Lower lobe of right lung (tissue), 2 donors: Measurements from ENCODE around the gene NR2C1. TPM values are rescaled to one million over a fixed set of nuclear protein-coding genes. Genes with fewer than 3 reads are reported as not detected.

ENCODE experiments used
- ATAC-seq, 2 donors: fragments of 200-7000 bp; cut with Tn5 transposase; one replicate each; pipeline ENCODE4 v1.9.1; 2020 to 2022; ENCODE audit warnings: mild to moderate bottlenecking in 2 of 2, moderate library complexity in 2 of 2
- DNase-seq: peaks from one replicate; pipeline ENCODE4 v3.0.0-alpha.2; 2020
- H3K27ac ChIP-seq: fragments of 200-600 bp; one replicate; pipeline ENCODE4 v1.8.0; 2022
- H3K27me3 ChIP-seq: fragments of 200-600 bp; one replicate; pipeline ENCODE4 v1.8.0; 2022; ENCODE audit warnings: low read depth
- H3K36me3 ChIP-seq: fragments of 200-600 bp; one replicate; pipeline ENCODE4 v1.8.0; 2022; ENCODE audit warnings: mild to moderate bottlenecking
- H3K4me1 ChIP-seq: fragments of 200-600 bp; one replicate; pipeline ENCODE4 v1.8.0; 2022
- H3K4me3 ChIP-seq: fragments of 200-600 bp; one replicate; pipeline ENCODE4 v1.8.0; 2022; ENCODE audit warnings: mild to moderate bottlenecking
- H3K9me3 ChIP-seq: fragments of 200-600 bp; one replicate; pipeline ENCODE4 v1.8.0; 2022
- CTCF ChIP-seq: fragments of 200-600 bp; IDR thresholded peaks from one replicate; pipeline ENCODE4 v1.8.0; 2022; ENCODE audit warnings: antibody characterized with exemption, mild to moderate bottlenecking
- intact Hi-C: fragments of 100-400 bp; cut with DNase I; formaldehyde crosslinking; loops from one replicate; pipeline ENCODE4 v1.11.0; 2022
- total RNA-seq: library from RNA; stranded (reverse); fragmentation: NEBNext Ultra II Directional; extraction: Animal tissue kit (Norgen Biotek cat#: 25700); gene quantifications from one replicate; pipeline ENCODE4 v1.2.1, GENCODE V29; 2021
- donor health status: DM: no; HTN: yes; CAD: no; lungs with severe emphysema.

NR2C1 gene
- total RNA-seq, 1 donor from 2014 or later: 38.2 TPM

GRCh38 chr12:95003213-95003920, 70.1 kb downstream of the NR2C1 start, which contains the start of gene NDUFA12:
TSS of gene NDUFA12 (minus strand) at chr12:95003697. CDS start at chr12:95003680, 17 bp downstream.
- Histone ChIP-seq H3K9me3 (peaks cover 10% of the 10 kb centered on the region), H3K27me3 (no peaks in the 10 kb centered on the region), H3K4me1 (peaks cover 41% of the 10 kb centered on the region), H3K27ac (peak within 1 kb of the TSS; percentile 88), H3K36me3 (peaks cover 13% of the 10 kb centered on the region), H3K4me3 (peak within 1 kb of the TSS; percentile 84)
- intact Hi-C loops: no loop called here
- peak; percentile 99 to 100 for ATAC-seq
- no peak for TF ChIP-seq CTCF
- DNase-seq: peak; percentile 97

- intact Hi-C loops: no loop called here
- H3K4me1 ChIP-seq: peaks cover 41% of the 10 kb centered on the region
- ATAC-seq (no peak), DNase-seq (no peak)
- TF ChIP-seq CTCF: no peak
- peak overlapping the region; percentile 88 for H3K27ac ChIP-seq
- H3K4me3 ChIP-seq: peak overlapping the region; percentile 84
- no peaks in the 10 kb centered on the region for H3K27me3 ChIP-seq
- H3K9me3 ChIP-seq: peaks cover 4% of the 10 kb centered on the region
- peaks cover 13% of the 10 kb centered on the region for H3K36me3 ChIP-seq
Measured at GRCh38 chr12:95002754-95003153, 70.7 kb downstream of the NR2C1 start.

GRCh38 chr12:94998326-94998725, 75.1 kb downstream of the NR2C1 start:
- no peak for DNase-seq
- TF ChIP-seq CTCF: no peak
- no peak for ATAC-seq
- Histone ChIP-seq H3K27ac (no peak overlapping the region), H3K9me3 (no peaks in the 10 kb centered on the region), H3K4me3 (no peak overlapping the region), H3K36me3 (peaks cover 35% of the 10 kb centered on the region), H3K27me3 (no peaks in the 10 kb centered on the region), H3K4me1 (peaks cover 29% of the 10 kb centered on the region)
- intact Hi-C loops: no loop called here

- H3K27ac ChIP-seq: no peak overlapping the region
- no peaks in the 10 kb centered on the region for H3K9me3 ChIP-seq
- no peak for TF ChIP-seq CTCF
- H3K4me3 ChIP-seq: no peak overlapping the region
- DNase-seq (no peak), ATAC-seq (no peak)
- H3K36me3 ChIP-seq: peaks cover 41% of the 10 kb centered on the region
- no peaks in the 10 kb centered on the region for H3K27me3 ChIP-seq
- H3K4me1 ChIP-seq: peaks cover 27% of the 10 kb centered on the region
- intact Hi-C loops: no loop called here
Measured at GRCh38 chr12:94997726-94998125, 75.7 kb downstream of the NR2C1 start.

- Histone ChIP-seq H3K36me3 (peaks cover 48% of the 10 kb centered on the region), H3K27ac (no peak overlapping the region), H3K4me3 (no peak overlapping the region), H3K4me1 (peaks cover 22% of the 10 kb centered on the region), H3K9me3 (no peaks in the 10 kb centered on the region), H3K27me3 (no peaks in the 10 kb centered on the region)
- DNase-seq (no peak), ATAC-seq (no peak)
- no peak for TF ChIP-seq CTCF
- intact Hi-C loops: no loop called here
Measured at GRCh38 chr12:94997061-94997460, 76.4 kb downstream of the NR2C1 start.
